Measurements from ENCODE around the gene PRKCD.

PRKCD gene

GRCh38 chr3:53193466-53194209 is 32.6 kb downstream of the PRKCD start:
- DNase-seq, result no peak

- no peak for DNase-seq
Measured at GRCh38 chr3:53194210-53195065, 33.4 kb downstream of the PRKCD start.

GRCh38 chr3:53195066-53195450 is 34.0 kb downstream of the PRKCD start:
- DNase-seq, result no peak

- DNase-seq, result no peak
Measured at GRCh38 chr3:53195602-53196574, 34.9 kb downstream of the PRKCD start.

- DNase-seq, result no peak
Measured at GRCh38 chr3:53196575-53197407, 35.8 kb downstream of the PRKCD start.

- DNase-seq, result no peak
Measured at GRCh38 chr3:53198256-53198977, 37.4 kb downstream of the PRKCD start.

GRCh38 chr3:53198996-53199395 is 38.0 kb downstream of the PRKCD start:
- DNase-seq, result no peak

- DNase-seq, result no peak
Measured at GRCh38 chr3:53199834-53200233, 38.8 kb downstream of the PRKCD start.

- no peak for DNase-seq
Measured at GRCh38 chr3:53200501-53201498, 39.8 kb downstream of the PRKCD start.

GRCh38 chr3:53202331-53203015 is 41.5 kb downstream of the PRKCD start:
- DNase-seq, result no peak

GRCh38 chr3:53211706-53212702 is 51.0 kb downstream of the PRKCD start:
- no peak for DNase-seq

- no peak for DNase-seq
Measured at GRCh38 chr3:53213276-53213675, 52.3 kb downstream of the PRKCD start.

- DNase-seq, result no peak
Measured at GRCh38 chr3:53215816-53216215, 54.8 kb downstream of the PRKCD start.

GRCh38 chr3:53216723-53217122 is 55.7 kb downstream of the PRKCD start:
- DNase-seq, result no peak

- no peak for DNase-seq
Measured at GRCh38 chr3:53217175-53217574, 56.2 kb downstream of the PRKCD start.

GRCh38 chr3:53218131-53218530 is 57.1 kb downstream of the PRKCD start:
- no peak for DNase-seq

GRCh38 chr3:53219895-53220483 is 59.0 kb downstream of the PRKCD start:
- DNase-seq, result peak; percentile 63

- DNase-seq, result no peak
Measured at GRCh38 chr3:53221345-53221744, 60.3 kb downstream of the PRKCD start.
